G401 (cell line): ENCODE results near the gene SGCD. TPM values are rescaled to one million over a fixed set of nuclear protein-coding genes. Genes with fewer than 3 reads are reported as not detected.

Experiments used
- DNase-seq: peaks from one replicate; pipeline ENCODE4 v3.0.0-alpha.2; 2015; ENCODE audit warnings: low spot score
- in situ Hi-C: cut with HindIII; loops from 2 replicates; pipeline ENCODE4 v1.10.0; 2016; ENCODE audit warnings: low sequenced_read_pairs, mixed read lengths
- total RNA-seq: library from RNA; depleted of rRNA; stranded (reverse); fragments of >200 nt; shearing (Covaris generic); gene quantifications from 2 replicates; pipeline ENCODE4 v1.2.3, GENCODE V29; 2014

Gene SGCD
- total RNA-seq, 1 experiment from 2014 or later = not detected

- no peak for DNase-seq
- in situ Hi-C loops = no loop called here
Measured at GRCh38 chr5:156778752-156779151, 451.8 kb downstream of the SGCD start.

GRCh38 chr5:156779436-156779835 is 452.5 kb downstream of the SGCD start:
- DNase-seq = no peak
- in situ Hi-C loops = no loop called here

GRCh38 chr5:156783092-156783491 is 456.1 kb downstream of the SGCD start:
- DNase-seq = no peak
- in situ Hi-C loops = no loop called here

- in situ Hi-C loops = no loop called here
- DNase-seq = no peak
Measured at GRCh38 chr5:156794687-156795086, 467.7 kb downstream of the SGCD start.

- DNase-seq = no peak
Measured at GRCh38 chr5:156798201-156798600, 471.2 kb downstream of the SGCD start.

GRCh38 chr5:156799171-156799570 is 472.2 kb downstream of the SGCD start:
- DNase-seq = no peak

More at GRCh38 chr5:156798201-156798600, 471.2 kb downstream of the SGCD start:
- in situ Hi-C loops = no loop called here

GRCh38 chr5:156800929-156801328 is 474.0 kb downstream of the SGCD start:
- in situ Hi-C loops = no loop called here
- no peak for DNase-seq

More at GRCh38 chr5:156799171-156799570, 472.2 kb downstream of the SGCD start:
- in situ Hi-C loops = no loop called here

- no peak for DNase-seq
- in situ Hi-C loops = no loop called here
Measured at GRCh38 chr5:156802501-156802900, 475.5 kb downstream of the SGCD start.

- no peak for DNase-seq
- in situ Hi-C loops = no loop called here
Measured at GRCh38 chr5:156803404-156803803, 476.4 kb downstream of the SGCD start.

- no peak for DNase-seq
- in situ Hi-C loops = no loop called here
Measured at GRCh38 chr5:156812959-156813358, 486.0 kb downstream of the SGCD start.

GRCh38 chr5:156815988-156816599 is 489.1 kb downstream of the SGCD start:
- DNase-seq = no peak
- in situ Hi-C loops = no loop called here
